ENCODE data around the gene LRRC37B. TPM values are rescaled to one million over a fixed set of nuclear protein-coding genes. Genes with fewer than 3 reads are reported as not detected.
A peak's percentile ranks its signal among the peaks of the same experiment; 100 is the strongest.
"Not testable (repeated sequence)": the region's sequence is repeated elsewhere in the genome, so short reads cannot be mapped to it uniquely, and the experiment has no call there.

Gene LRRC37B
- 8.7 and 12.9 TPM in 2 replicates for total RNA-seq (2014; rRNA removed; shearing (Covaris generic))

DNA sequence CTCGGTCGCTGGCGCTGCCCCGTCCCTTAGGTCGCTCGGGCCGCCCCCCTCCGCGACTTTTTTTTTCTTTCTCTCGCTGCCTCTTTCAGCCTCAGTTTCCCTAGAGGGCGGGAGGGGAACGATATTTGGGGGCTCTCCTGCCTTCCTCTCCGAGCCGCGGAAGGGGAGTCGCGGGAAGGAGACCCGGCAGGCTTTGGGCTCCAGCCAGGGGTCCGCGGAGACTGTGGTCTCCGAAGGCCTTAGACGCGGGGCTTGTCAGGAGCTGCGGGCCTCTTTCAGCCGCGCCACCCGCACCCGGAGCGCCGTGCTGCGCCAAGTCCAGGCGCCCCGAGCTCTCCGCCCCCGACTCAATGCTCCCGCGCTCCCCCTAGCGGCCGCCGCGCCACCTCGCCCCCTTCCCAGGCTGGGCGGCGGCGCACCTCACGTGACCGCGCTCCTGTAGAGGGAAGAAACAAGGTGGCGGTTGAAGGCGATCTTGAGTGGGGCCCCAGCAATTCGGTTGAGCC, at the start of gene LRRC37B:
LRRC37B (plus strand) TSS at position 427 of the 506 bp plus-strand sequence. CDS start 14,010 bp downstream, outside the sequence.
- DNase-seq (ENCODE audit: low read depth) = peak; percentile 74

DNA sequence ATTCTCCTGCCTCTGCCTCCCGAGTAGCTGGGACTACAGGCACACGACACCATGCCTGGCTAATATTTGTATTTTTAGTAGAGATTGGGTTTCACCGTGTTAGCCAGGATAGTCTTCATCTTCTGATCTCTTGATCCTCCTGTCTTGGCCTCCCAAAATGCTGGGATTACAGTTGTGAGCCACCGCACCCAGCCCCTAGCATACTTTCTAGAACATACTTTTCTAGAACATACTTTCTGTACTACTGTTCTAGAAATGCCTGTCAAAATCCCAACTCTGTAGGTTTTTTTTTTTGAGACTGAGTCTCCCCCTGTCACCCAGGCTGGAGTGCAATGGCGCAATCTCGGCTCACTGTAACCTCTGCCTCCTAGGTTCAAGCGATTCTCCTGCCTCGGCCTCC, 43.1 kb upstream of the LRRC37B start:
- not testable (repeated sequence) for DNase-seq (ENCODE audit: low read depth)

DNA sequence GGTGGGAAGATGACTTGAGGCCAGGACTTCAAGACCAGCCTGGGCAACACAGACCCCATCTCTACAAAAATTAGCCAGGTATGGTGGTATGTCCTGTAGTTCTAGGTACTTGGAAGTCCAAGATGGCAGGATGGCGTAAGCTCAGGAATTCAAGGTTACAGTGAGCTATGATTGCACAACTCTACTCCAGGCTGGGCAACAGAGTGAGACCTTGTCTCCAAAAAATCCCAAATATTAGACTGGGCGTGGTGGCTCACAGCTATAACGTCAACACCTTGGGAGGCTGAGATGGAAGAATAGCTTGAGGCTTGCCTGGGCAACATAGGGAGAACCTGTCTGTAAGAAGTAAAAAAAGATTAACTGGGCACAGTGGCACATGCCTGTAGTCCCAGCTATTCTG, 39.5 kb upstream of the LRRC37B start:
- DNase-seq (ENCODE audit: low read depth) = no peak

- not testable (repeated sequence) for DNase-seq (ENCODE audit: low read depth)
These were observed 36.8 kb upstream of the LRRC37B start for GRCh38 chr17:31970416-31970815.

DNA sequence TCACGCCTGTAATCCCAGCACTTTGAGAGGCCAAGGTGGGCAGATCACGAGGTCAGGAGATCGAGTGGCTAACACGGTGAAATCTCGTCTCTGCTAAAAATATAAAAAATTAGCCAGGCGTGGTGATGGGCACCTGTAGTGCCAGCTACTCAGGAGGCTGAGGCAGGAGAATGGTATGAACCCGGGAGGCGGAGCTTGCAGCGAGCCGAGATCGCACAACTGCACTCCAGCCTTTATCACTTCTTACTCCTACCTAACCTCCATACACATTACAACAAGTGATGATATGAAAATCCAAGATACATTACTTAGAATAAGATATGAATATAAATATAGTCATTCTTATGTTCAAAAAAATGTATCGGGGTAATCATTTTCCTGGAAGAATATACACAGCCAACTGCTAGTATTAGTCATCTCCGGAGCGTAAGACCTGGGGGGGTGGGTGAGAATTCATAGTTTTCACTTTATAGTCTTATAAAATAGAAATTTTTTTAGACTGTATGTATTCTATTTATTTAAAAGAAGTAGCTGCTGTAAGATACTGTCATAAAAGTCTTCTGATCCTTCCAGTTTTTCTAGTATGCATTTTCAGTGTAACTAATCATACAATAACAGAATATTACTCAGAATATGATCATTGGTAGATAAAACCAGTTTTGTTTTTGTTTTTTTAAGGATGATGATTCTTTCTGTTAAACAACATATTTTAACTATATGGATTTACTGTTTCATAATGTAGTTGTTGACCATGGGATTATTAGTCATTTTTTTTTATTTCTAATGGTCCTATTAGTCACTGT, 32.7 kb upstream of the LRRC37B start:
- not testable (repeated sequence) for DNase-seq (ENCODE audit: low read depth)

DNA sequence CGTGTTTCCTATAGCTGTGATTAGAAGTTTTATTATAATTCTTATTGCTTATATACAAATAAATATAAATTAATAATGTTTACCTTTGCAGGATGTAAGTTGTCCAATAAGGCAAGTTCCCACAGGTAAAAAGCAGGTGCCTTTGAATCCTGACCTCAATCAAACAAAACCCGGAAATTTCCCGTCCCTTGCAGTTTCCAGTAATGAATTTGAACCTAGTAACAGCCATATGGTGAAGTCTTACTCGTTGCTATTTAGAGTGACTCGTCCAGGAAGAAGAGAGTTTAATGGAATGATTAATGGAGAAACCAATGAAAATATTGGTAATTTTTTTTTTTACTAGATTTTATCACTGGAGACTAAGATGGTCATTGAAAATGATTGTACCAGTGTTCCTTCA, 31.8 kb upstream of the LRRC37B start:
- DNase-seq (ENCODE audit: low read depth) = not testable (repeated sequence)

- not testable (repeated sequence) for DNase-seq (ENCODE audit: low read depth)
These were observed 15.4 kb upstream of the LRRC37B start for GRCh38 chr17:31991821-31992220.

- DNase-seq (ENCODE audit: low read depth) = no peak
These were observed 10.2 kb upstream of the LRRC37B start for GRCh38 chr17:31997005-31997404.

- peak; percentile 36 for DNase-seq (ENCODE audit: low read depth)
These were observed 498 bp downstream of the LRRC37B start for GRCh38 chr17:32007463-32008298.

- DNase-seq (ENCODE audit: low read depth) = no peak
These were observed 2.0 kb downstream of the LRRC37B start for GRCh38 chr17:32009262-32009542.

DNA sequence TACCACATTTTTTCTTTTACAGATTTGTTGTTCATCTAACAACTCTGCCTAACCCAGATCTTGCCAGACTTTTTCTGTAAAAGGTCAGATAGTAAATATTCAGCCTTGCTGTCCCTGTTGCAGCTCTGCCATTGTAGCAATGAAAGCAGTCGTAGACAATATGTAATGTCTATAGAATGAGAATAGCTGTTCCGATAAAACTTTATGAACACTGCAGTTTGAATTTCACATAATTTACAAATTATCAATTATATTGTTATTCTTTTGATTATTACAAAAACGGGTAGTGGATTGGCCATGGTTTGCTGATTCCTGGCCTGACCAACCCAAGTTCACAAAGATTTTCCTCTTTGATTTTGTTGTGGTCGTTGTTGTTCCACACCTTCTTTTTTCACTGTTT, 2.9 kb downstream of the LRRC37B start:
- DNase-seq (ENCODE audit: low read depth) = no peak

DNA sequence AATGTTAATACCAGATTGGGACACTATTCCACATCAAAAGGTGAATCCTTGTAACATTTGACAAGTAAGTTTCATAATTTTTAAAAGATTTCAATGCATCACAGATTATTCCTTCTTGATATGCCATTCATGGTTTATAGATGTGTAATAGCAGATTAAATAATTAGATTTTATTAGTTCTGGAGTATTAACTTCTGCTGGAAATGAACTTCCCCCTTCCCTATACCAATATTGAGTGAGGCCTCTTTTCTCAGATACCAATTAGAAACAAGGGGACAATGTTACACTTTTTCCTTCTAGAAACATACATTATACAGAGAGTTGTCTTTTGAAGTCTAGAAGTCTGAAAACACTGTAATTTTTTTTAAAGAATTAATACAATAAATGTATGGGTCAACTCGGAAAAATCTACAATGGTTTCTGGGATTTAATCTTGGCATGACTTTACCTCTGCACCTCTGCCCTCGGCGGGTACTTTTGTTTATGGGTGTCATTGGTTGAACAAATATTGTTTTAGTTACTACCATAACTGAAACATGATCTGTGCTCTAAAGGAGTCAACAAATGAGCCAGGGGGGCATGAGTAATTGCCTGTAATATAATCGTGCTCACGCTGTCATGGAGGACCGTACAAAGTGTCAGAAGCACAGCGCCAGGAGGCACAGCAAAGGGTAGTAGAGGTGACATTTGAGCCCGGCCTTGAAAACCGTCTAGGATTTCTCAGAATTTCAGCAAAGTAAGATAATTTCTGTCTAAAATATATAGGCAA, 8.2 kb downstream of the LRRC37B start:
- peak; percentile 79 for DNase-seq (ENCODE audit: low read depth)

DNA sequence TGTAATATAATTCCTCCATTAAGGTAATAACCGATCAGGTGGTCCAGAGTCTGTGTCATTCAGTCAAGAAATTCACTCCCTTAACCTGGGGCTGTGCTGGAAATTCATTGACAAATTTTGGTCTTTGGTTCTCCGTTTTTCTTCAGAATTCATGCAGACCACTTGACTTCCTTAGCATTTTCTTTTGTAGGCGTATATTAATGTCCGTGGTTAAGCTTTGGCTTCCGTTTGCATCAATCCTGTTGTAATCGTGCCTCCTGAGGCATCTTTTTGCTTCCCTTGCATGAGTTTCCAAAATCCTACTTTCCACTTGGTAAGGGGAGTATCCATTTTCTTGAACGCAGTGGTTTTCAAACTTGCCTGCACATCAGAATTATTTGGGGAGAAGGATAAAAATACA, 9.0 kb downstream of the LRRC37B start:
- no peak for DNase-seq (ENCODE audit: low read depth)

- no peak for DNase-seq (ENCODE audit: low read depth)
These were observed 12.0 kb downstream of the LRRC37B start for GRCh38 chr17:32019228-32019627.

DNA sequence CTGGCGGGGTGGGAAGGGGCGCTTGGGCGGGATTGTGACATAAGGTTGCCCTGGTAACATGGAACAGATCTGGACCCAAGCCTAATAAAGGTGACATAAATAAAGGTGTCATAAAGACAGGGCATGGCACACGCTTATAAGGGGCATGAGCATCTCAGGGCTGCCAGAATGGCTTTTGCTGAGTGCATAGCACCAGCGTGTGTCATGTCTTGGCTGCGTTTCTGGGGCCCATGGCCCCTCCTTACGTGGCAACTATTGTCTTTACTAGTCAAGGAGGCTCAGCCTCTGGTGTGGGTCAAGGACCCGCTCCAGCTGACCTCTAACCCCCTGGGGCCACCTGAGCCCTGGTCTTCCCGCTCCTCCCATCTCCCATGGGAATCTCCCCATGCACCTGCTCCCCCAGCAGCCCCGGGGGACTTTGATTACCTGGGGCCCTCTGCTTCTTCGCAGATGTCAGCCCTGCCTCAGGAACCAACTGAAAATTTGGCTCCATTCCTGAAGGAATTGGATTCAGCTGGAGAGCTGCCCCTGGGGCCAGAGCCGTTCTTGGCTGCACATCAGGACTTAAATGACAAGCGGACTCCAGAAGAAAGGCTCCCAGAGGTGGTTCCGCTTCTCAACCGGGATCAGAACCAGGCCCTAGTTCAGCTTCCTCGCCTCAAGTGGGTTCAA, 13.9 kb downstream of the LRRC37B start:
- DNase-seq (ENCODE audit: low read depth) = peak; percentile 86

DNA sequence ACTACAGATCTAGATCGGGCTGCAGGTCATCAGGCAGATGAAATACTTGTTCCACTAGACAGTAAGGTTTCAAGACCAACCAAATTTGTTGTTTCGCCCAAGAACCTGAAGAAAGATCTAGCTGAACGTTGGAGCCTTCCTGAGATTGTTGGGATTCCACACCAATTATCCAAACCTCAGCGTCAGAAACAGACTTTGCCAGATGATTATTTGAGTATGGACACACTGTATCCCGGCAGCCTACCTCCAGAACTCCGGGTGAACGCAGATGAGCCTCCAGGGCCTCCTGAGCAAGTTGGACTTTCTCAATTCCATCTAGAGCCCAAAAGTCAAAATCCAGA, 14.4 kb downstream of the LRRC37B start:
- DNase-seq (ENCODE audit: low read depth) = peak; percentile 44

DNA sequence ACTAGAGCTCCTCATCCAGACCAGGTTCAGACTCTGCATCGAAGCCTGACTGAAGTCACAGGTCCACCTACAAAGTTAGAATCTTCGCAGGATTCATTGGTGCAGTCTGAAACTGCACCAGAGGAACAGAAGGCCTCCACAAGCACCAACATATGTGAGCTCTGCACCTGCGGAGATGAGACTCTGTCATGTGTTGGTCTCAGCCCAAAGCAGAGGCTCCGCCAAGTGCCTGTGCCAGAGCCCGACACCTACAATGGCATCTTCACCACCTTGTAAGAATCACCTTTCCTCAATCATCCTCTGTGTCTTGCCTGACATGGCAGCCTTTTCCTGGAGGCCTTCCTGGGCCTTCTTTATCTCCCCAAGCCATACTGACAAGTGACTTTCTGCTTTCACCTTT, 15.4 kb downstream of the LRRC37B start:
- not testable (repeated sequence) for DNase-seq (ENCODE audit: low read depth)

- DNase-seq (ENCODE audit: low read depth) = not testable (repeated sequence)
These were observed 20.1 kb downstream of the LRRC37B start for GRCh38 chr17:32027271-32027670.

GRCh38 chr17:32033223-32033622, 26.0 kb downstream of the LRRC37B start:
- DNase-seq (ENCODE audit: low read depth) = no peak

DNA sequence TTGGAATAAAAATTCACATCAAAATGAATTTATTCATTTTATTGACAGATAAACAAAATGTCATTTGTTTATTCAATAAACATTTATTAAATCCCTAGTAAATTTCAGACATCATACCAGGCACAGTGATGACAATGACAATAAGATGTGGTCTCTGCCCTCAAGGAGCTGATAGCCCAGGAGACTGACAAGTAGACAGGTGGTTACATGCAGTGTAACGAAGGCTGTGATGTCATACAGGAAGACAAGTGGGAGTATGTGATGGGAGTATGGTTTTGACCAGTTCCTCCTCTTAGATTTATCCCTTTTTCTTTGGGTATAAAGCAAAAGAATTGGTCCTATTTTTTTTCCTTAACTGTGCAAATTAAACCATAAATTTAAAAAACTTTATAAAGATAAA, 26.6 kb downstream of the LRRC37B start:
- not testable (repeated sequence) for DNase-seq (ENCODE audit: low read depth)

- DNase-seq (ENCODE audit: low read depth) = not testable (repeated sequence)
These were observed 33.1 kb downstream of the LRRC37B start for GRCh38 chr17:32040246-32040645.
